TTC549 (cell line): ENCODE measurements around the gene LIPG.
"Not testable (repeated sequence)": the region's sequence is repeated elsewhere in the genome, so short reads cannot be mapped to it uniquely, and the experiment has no call there.

ENCODE experiments used
- FAIRE-seq: peaks from 2 replicates; lab custom pipeline; 2012; peaks lifted over from hg19 to GRCh38; lab: Jason Lieb, UNC

Gene LIPG

GRCh38 chr18:49561289-49562193, at the start of gene LIPG:
LIPG (plus strand) TSS chr18:49562057; CDS start chr18:49562309, 252 bp downstream.
- no peak for FAIRE-seq

GRCh38 chr18:49512876-49513275, 49.0 kb upstream of the LIPG start:
- FAIRE-seq: not testable (repeated sequence)

DNA sequence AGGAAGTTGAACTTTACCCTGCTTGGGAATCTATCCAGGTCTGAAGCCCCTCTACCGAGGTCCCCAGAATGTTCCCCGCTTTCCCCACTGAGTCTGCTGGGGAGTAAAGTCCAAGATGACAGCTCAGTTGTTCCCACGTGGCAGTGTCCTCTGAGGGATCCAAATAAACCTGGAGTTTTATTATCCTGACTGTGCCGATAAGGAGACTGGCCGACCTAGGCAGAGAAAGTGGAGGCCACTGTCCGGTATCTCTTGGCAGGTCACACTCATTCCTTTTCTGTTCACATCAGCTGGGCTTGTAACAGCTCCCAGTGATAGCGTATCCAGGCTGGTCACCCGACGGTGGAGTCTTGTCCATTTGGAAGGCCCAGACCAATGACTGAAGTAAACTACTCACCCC, 47.3 kb upstream of the LIPG start:
- no peak for FAIRE-seq

GRCh38 chr18:49515003-49515402, 46.9 kb upstream of the LIPG start:
- FAIRE-seq: not testable (repeated sequence)

DNA sequence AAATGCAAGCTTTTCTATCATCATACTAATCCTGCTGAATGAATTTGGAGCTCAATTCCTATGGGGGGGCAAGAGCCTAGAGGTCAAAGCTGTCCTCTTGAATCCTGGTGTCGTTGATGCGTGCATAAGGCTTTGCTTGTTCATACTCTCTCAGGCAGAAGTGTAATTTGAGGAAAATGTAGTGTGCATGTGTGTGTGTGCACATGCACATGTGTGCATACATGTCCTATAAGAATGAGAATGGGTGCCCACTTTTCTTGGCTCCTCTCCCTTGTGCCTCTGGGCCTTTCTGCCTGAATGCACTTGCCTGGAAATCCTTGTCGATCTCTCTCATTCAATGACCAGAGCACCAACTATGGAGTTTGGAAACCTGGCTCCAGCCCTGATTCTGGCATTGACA, 46.3 kb upstream of the LIPG start:
- no peak for FAIRE-seq

- FAIRE-seq: no peak
Observed at GRCh38 chr18:49517483-49517882, 44.4 kb upstream of the LIPG start.

DNA sequence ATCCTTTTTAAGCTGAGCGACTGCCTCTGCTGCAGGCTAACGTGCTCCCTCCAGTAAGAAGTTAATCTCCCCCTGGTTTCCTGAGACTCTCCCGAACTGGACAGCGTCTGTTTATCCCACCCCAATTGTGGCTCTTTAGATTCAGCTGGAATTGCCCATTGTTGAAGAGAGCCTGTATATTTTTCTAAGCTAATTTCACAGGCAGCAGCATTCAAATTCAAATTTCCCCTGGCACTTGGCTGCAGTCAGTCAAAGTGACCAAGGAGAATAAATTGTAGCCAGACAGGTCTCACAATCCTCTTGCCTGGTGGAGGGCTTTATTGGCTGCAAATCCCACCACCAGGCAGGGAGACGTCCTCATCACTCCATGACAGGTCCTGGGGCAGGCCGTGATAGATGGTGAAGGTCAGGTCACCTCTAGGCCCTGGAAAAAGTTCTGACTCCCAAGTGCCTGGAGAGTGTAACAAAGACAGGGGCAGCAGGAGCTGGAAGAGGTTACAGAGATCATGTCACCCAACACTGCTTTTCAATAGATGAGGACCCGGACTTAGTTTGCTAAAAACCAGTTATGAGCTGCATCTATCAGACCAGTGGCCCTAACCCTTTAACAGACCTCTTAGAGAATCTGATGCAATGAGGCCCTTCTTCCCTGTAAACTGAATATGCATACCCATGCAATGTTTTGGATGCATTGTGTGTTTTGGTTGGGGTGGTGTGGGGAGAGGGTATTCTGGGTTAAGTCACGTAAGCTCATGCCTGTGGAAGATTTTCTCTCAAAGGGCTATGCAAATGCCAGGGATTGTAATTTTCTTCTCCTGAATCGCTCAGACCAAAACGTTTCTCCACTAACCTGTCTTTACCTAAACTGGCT, 42.5 kb upstream of the LIPG start:
- no peak for FAIRE-seq

- FAIRE-seq: no peak
Observed at GRCh38 chr18:49520661-49521145, 41.2 kb upstream of the LIPG start.

GRCh38 chr18:49521216-49521835, 40.5 kb upstream of the LIPG start:
- FAIRE-seq: no peak

GRCh38 chr18:49523580-49524093, 38.2 kb upstream of the LIPG start:
- FAIRE-seq: not testable (repeated sequence)

- FAIRE-seq: no peak
Observed at GRCh38 chr18:49524349-49524748, 37.5 kb upstream of the LIPG start.

- FAIRE-seq: no peak
Observed at GRCh38 chr18:49524951-49525350, 36.9 kb upstream of the LIPG start.

DNA sequence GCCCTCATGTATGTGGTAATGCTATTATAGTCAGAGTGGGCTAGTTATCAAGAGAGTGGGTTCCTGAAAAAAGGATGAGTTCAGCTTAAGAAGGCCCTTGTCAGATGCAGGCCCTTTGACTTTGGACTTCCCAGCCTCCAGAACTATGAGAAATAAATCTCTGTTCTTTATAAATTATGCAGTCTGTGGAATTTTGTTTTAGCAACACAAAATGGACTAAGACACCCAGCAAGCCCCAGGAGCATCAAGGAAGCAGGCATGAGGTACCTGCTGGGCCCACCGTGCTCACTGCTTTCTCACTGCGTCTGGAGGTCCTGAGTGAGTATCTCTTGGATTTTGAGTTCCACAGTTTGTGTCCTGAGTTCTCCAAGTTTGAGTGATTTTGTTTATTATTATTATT, 35.9 kb upstream of the LIPG start:
- no peak for FAIRE-seq

DNA sequence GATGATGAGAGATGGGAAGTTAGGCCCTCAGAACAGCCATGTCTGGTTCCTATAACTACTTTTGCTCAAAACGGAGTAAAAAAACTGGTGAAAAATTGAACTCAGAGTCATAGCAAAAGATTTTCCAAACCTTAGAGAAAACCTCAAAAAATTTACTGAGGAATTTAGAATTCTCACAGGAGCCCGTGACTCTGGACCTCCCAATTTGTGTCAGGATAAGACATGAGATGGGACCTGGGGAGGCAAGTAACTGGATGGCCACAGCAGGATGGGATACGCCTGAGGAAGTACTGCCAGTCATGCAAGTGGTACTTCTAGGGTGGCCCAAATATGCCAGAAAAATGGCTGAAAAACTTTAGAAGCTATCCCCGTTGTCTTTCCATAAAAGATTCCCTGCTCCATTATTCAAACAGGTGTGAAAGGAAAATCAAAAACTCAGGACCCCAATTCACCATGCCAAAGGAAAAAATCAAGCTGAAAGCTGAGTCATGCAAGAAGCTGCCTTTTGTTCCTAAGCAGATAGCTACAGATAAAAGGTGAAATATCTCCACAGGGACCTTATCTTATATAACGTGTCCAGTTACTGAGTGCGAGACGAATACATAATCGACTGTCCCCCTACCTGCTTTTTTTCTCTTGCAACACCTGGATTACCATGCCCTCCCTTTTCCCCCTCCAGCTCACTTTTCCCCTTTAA, 34.1 kb upstream of the LIPG start:
- FAIRE-seq: no peak

DNA sequence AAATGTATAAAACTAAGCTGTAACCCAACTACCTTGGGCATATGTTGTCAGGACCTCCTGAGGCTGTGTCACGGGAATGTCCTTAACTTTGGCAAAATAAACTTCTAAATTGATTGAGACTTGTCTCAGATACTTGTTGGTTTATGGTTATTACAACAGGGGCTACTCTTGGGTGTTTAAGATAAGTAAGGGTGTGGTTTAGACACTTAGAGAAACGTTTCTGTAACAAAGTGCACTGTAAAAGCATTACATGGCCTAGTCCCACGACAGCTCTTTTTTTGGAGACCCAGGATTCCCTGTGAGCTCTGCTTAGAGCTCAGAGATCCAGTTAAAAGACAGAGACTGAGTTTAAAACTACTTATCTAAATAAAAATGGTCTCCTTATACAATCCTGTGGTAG, 32.3 kb upstream of the LIPG start:
- FAIRE-seq: no peak

DNA sequence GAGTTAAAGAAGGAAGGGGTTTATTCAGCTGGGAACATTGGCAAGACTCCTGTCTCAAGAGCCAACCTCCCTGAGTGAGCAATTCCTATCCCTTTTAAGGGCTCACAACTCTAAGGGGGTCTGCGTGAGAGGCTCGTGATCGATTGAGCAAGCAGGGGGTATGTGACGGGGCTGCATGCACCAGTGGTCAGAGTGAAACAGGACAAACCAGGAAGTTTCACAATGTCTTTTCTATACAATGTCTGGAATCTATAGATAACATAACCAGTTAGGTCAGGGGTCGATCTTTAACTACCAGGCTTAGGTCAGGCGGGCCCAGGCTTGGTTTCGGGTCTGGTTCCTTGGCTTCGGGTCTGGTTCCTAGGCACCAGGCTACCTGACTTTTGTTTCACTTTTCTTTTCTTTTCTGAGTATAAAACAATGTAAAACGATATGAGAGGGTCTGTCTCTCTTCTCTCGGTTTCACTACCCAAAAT, 30.1 kb upstream of the LIPG start:
- no peak for FAIRE-seq

- no peak for FAIRE-seq
Observed at GRCh38 chr18:49534846-49535601, 26.8 kb upstream of the LIPG start.

GRCh38 chr18:49537232-49537896, 24.5 kb upstream of the LIPG start:
- no peak for FAIRE-seq

GRCh38 chr18:49544362-49544761, 17.5 kb upstream of the LIPG start:
- no peak for FAIRE-seq

- no peak for FAIRE-seq
Observed at GRCh38 chr18:49546278-49546677, 15.6 kb upstream of the LIPG start.
